ENCODE data around the gene FERMT3. TPM values are rescaled to one million over a fixed set of nuclear protein-coding genes. Genes with fewer than 3 reads are reported as not detected.

Gene FERMT3
- total and polyA plus RNA-seq, 2 of the 13 experiments (the other 11 are each of a cell fraction or from before 2014, with no cell fraction given) = 0.29 TPM; not detected in 1

GRCh38 chr11:64170419-64170818 lies 36.1 kb upstream of the FERMT3 start (continued):
- TF ChIP-seq, protein P1, sequence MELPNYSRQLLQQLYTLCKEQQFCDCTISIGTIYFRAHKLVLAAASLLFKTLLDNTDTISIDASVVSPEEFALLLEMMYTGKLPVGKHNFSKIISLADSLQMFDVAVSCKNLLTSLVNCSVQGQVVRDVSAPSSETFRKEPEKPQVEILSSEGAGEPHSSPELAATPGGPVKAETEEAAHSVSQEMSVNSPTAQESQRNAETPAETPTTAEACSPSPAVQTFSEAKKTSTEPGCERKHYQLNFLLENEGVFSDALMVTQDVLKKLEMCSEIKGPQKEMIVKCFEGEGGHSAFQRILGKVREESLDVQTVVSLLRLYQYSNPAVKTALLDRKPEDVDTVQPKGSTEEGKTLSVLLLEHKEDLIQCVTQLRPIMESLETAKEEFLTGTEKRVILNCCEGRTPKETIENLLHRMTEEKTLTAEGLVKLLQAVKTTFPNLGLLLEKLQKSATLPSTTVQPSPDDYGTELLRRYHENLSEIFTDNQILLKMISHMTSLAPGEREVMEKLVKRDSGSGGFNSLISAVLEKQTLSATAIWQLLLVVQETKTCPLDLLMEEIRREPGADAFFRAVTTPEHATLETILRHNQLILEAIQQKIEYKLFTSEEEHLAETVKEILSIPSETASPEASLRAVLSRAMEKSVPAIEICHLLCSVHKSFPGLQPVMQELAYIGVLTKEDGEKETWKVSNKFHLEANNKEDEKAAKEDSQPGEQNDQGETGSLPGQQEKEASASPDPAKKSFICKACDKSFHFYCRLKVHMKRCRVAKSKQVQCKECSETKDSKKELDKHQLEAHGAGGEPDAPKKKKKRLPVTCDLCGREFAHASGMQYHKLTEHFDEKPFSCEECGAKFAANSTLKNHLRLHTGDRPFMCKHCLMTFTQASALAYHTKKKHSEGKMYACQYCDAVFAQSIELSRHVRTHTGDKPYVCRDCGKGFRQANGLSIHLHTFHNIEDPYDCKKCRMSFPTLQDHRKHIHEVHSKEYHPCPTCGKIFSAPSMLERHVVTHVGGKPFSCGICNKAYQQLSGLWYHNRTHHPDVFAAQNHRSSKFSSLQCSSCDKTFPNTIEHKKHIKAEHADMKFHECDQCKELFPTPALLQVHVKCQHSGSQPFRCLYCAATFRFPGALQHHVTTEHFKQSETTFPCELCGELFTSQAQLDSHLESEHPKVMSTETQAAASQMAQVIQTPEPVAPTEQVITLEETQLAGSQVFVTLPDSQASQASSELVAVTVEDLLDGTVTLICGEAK (IDR thresholded peaks at IDR 0.05) = peak; percentile 70
- TF ChIP-seq, protein P1 (CRISPR knock-in tag; IDR thresholded peaks at IDR 0.05) = no peak
- peak; percentile 75 for TF ChIP-seq ZNF460 (CRISPR knock-in tag; IDR thresholded peaks at IDR 0.05; ENCODE audit: borderline replicate concordance)
- no peak for TF ChIP-seq ZNF564 (CRISPR knock-in tag; IDR thresholded peaks at IDR 0.05)
- TF ChIP-seq CHD4 (IDR thresholded peaks at IDR 0.05; ENCODE audit: borderline replicate concordance, low read length) = no peak
- peak; percentile 73 for TF ChIP-seq FOSL2 (CRISPR knock-in tag; IDR thresholded peaks at IDR 0.05)
- no peak for TF ChIP-seq MEIS1 (CRISPR knock-in tag; IDR thresholded peaks at IDR 0.05; ENCODE audit: borderline replicate concordance)
